Fibroblast of mammary gland (primary cell): ENCODE results near the gene ZFAND6.
"Not testable (repeated sequence)": the region's sequence is repeated elsewhere in the genome, so short reads cannot be mapped to it uniquely, and the experiment has no call there.

ENCODE experiments used
- DNase-seq: peaks from one replicate; pipeline ENCODE4 v3.0.0-alpha.2; 2010; ENCODE audit warnings: low read depth
- H3K4me3 ChIP-seq: 2 replicates; pipeline ENCODE4 v1.5.1; 2011; ENCODE audit warnings: low read depth, mild to moderate bottlenecking, low read length, moderate library complexity; ENCODE audit not compliant: control insufficient read depth
- CTCF ChIP-seq: conservative IDR thresholded peaks from 2 replicates; pipeline ENCODE4 v1.5.1; 2011; ENCODE audit warnings: low read depth, low read length, inconsistent platforms; ENCODE audit not compliant: control insufficient read depth, insufficient read depth

Gene ZFAND6

DNA sequence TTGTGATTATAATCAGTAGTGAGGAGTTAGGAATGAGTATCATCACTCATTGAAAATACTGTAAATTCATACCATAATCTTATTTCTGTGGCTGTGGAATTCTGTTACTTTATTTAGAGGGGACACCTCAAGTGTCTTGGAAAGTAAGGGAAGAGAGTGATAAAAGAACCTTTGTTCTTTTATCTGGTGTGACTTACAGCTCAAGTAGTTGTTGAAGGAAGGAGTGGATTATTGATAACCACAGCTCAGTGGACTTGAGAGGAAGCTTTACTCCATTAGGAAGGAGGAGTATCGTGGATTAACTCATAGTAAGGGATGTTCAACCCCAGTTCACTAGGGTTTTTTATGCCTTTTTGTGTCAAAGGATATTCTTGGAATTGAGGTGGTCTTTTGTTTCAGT, 61.2 kb downstream of the ZFAND6 start:
- H3K4me3 ChIP-seq = no peak overlapping the region
- TF ChIP-seq CTCF = no peak
- DNase-seq = no peak

GRCh38 chr15:80121546-80121945, 62.1 kb downstream of the ZFAND6 start:
- H3K4me3 ChIP-seq = no peak overlapping the region
- DNase-seq = no peak
- no peak for TF ChIP-seq CTCF

- TF ChIP-seq CTCF = no peak
- DNase-seq = no peak
- H3K4me3 ChIP-seq = no peak overlapping the region
Measured at GRCh38 chr15:80123034-80123433, 63.6 kb downstream of the ZFAND6 start.

DNA sequence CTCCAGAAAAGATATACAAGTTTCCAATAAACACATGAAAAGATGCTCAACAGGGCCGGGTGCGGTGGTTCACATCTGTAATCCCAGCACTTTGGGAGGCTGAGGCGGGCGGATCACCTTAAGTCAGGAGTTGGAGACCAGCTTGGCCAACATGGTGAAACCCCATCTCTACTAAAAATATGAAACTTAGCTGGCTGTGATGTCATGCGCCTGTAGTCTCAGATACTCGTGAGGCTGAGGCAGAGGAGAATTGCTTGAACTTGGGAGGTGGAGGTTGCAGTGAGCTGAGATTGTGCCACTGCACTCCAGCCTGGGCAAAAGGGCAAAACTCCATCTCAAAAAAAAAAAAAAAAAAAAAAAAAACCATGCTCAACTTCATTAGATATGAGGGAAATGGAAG, 67.8 kb downstream of the ZFAND6 start:
- not testable (repeated sequence) for H3K4me3 ChIP-seq

GRCh38 chr15:80127911-80128310, 68.4 kb downstream of the ZFAND6 start:
- no peak for DNase-seq
- no peak for TF ChIP-seq CTCF
- H3K4me3 ChIP-seq = no peak overlapping the region

More for the DNA sequence above, 67.8 kb downstream of the ZFAND6 start:
- DNase-seq = not testable (repeated sequence)

- no peak for TF ChIP-seq CTCF
- DNase-seq = no peak
- H3K4me3 ChIP-seq = no peak overlapping the region
Measured at GRCh38 chr15:80132382-80132781, 72.9 kb downstream of the ZFAND6 start.

- TF ChIP-seq CTCF = no peak
- H3K4me3 ChIP-seq = no peak overlapping the region
- no peak for DNase-seq
Measured at GRCh38 chr15:80136854-80137253, 77.4 kb downstream of the ZFAND6 start.

DNA sequence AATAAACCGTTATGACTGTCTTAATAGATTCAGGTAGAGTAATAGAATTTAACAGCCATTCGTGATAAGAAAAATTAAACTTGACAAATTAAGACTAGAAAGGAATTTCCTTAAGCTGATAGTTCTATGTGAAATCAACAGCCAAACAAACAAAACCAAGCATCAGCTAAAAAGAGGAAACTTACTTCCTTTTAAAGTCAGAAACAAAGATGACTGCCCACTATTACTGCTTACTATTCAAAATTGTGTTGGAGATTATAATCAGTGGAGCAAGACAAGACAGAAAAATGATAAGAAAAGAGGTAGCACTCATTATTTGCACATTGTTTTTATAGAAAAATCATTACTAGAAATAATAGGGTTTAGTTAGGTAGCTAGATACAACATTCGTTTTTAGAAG, 79.5 kb downstream of the ZFAND6 start:
- DNase-seq = no peak
- TF ChIP-seq CTCF = no peak
- H3K4me3 ChIP-seq = no peak overlapping the region
